GM12892 (cell line): ENCODE data around the gene ZP4.

Source experiments
- POLR2A ChIP-seq: IDR thresholded peaks from 2 replicates; pipeline ENCODE4 v1.6.1; 2011; ENCODE audit warnings: low read depth, low read length, control low read depth
- POLR2AphosphoS5 ChIP-seq: IDR thresholded peaks from 2 replicates; pipeline ENCODE4 v1.6.1; 2011; ENCODE audit warnings: low read depth, low read length, control low read depth
- TAF1 ChIP-seq: IDR thresholded peaks from 2 replicates; pipeline ENCODE4 v1.6.1; 2011; ENCODE audit warnings: low read depth, mild to moderate bottlenecking, control low read depth, low read length, borderline replicate concordance

GRCh38 chr1:237861944-237862343, 28.8 kb downstream of the ZP4 start:
- TF ChIP-seq POLR2A (no peak), POLR2AphosphoS5 (no peak), TAF1 (no peak)
